BLaER1 (cell line): ENCODE measurements around the gene MMS19.

ENCODE experiments used
- H3K27ac ChIP-seq: shearing (Covaris generic); formaldehyde crosslinking; 2 replicates; pipeline ENCODE4 v1.8.1; 2022
- H3K27me3 ChIP-seq: shearing (Covaris generic); formaldehyde crosslinking; 2 replicates; pipeline ENCODE4 v1.8.1; 2022
- H3K36me3 ChIP-seq: shearing (Covaris generic); formaldehyde crosslinking; 2 replicates; pipeline ENCODE4 v1.8.1; 2022
- H3K4me1 ChIP-seq: shearing (Covaris generic); formaldehyde crosslinking; 2 replicates; pipeline ENCODE4 v1.8.1; 2022
- H3K4me2 ChIP-seq: shearing (Covaris generic); formaldehyde crosslinking; 2 replicates; pipeline ENCODE4 v1.8.1; 2022
- H3K4me3 ChIP-seq: shearing (Covaris generic); formaldehyde crosslinking; 2 replicates; pipeline ENCODE4 v1.8.1; 2022
- H3K9ac ChIP-seq: shearing (Covaris generic); formaldehyde crosslinking; 2 replicates; pipeline ENCODE4 v1.8.1; 2022
- H3K9me3 ChIP-seq: shearing (Covaris generic); formaldehyde crosslinking; 2 replicates; pipeline ENCODE4 v1.8.1; 2022
- H4K20me1 ChIP-seq: shearing (Covaris generic); formaldehyde crosslinking; 2 replicates; pipeline ENCODE4 v1.8.1; 2022
- Cebpa-rat ChIP-seq: shearing (Covaris generic); IDR thresholded peaks from 2 replicates; pipeline ENCODE4 v1.8.1; 2022

The MMS19 gene, protein sequence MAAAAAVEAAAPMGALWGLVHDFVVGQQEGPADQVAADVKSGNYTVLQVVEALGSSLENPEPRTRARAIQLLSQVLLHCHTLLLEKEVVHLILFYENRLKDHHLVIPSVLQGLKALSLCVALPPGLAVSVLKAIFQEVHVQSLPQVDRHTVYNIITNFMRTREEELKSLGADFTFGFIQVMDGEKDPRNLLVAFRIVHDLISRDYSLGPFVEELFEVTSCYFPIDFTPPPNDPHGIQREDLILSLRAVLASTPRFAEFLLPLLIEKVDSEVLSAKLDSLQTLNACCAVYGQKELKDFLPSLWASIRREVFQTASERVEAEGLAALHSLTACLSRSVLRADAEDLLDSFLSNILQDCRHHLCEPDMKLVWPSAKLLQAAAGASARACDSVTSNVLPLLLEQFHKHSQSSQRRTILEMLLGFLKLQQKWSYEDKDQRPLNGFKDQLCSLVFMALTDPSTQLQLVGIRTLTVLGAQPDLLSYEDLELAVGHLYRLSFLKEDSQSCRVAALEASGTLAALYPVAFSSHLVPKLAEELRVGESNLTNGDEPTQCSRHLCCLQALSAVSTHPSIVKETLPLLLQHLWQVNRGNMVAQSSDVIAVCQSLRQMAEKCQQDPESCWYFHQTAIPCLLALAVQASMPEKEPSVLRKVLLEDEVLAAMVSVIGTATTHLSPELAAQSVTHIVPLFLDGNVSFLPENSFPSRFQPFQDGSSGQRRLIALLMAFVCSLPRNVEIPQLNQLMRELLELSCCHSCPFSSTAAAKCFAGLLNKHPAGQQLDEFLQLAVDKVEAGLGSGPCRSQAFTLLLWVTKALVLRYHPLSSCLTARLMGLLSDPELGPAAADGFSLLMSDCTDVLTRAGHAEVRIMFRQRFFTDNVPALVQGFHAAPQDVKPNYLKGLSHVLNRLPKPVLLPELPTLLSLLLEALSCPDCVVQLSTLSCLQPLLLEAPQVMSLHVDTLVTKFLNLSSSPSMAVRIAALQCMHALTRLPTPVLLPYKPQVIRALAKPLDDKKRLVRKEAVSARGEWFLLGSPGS

DNA sequence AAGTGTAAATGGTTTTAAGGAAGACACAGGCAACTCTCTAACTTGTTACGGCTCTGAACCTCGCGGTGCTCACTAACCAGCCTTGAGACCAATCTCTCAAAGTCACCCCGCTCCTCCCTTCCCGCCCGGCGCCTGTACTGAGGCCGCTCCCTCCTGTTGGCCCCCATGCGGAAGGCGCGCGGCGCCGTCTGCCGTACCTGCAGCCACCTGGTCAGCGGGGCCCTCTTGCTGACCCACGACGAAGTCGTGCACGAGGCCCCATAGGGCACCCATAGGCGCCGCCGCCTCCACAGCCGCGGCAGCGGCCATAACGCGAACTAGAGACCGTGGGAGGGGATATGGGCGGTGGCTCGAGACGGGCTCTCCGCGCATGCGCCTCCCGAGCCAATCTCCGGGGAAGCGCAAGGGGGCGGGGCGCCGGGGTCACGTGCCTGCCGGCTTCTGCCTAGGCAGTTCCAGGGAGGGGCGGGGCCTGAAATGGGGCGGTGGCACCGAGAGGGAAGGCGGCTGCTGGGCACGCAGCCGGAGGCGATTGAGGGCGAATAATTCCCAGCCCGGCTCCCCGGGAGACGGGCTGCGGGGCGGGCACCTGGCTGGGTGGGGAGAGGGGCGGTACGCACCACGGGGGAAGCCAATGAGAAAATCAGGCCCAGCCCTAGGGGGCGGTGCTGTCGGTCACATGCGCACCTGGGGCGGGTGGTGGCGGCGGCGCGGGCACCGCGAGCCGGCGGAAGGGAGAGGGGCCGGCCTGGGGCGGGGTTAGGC is at the start of gene MMS19:
Gene MMS19 (minus strand): TSS at position 347 of the 765 bp plus-strand sequence. CDS start 38 bp downstream, at position 309.
- H3K4me3 ChIP-seq, result peak within 1 kb of the TSS; percentile 85
- peaks cover 70% of the 10 kb centered on the region for H4K20me1 ChIP-seq
- H3K27me3 ChIP-seq, result peaks cover 37% of the 10 kb centered on the region
- H3K4me1 ChIP-seq, result peaks cover 52% of the 10 kb centered on the region
- H3K4me2 ChIP-seq, result peak within 1 kb of the TSS; percentile 98
- TF ChIP-seq Cebpa-rat, result no peak
- peak within 1 kb of the TSS; percentile 87 for H3K9ac ChIP-seq
- peaks cover 18% of the 10 kb centered on the region for H3K36me3 ChIP-seq
- H3K9me3 ChIP-seq, result no peaks in the 10 kb centered on the region
- H3K27ac ChIP-seq, result peak within 1 kb of the TSS; percentile 89

DNA sequence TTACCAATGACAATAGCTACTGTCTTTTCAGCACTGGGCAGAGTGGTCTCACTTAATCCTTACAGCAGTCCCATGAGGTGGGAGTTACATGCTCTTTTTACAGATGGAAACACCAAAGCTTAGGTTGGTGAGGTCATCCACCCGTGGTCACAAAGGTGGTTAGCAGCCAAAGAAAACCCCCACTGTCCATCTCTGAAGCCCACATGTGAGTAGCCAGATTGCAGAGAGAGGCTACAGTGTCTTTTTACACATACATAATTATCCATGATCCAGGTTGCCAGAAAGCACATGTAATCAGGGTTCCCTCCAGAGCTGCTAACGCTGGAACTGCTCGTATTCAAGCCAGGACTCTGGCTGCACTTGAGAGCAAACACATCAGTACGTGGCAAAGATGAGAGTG is 49.7 kb upstream of the MMS19 start:
- Histone ChIP-seq H3K9ac (no peak overlapping the region), H3K4me1 (peaks cover 16% of the 10 kb centered on the region), H3K4me2 (no peak overlapping the region), H3K9me3 (no peaks in the 10 kb centered on the region), H3K27ac (no peak overlapping the region), H3K27me3 (no peaks in the 10 kb centered on the region), H4K20me1 (no peaks in the 10 kb centered on the region), H3K36me3 (no peaks in the 10 kb centered on the region), H3K4me3 (no peak overlapping the region)
- TF ChIP-seq Cebpa-rat, result no peak

DNA sequence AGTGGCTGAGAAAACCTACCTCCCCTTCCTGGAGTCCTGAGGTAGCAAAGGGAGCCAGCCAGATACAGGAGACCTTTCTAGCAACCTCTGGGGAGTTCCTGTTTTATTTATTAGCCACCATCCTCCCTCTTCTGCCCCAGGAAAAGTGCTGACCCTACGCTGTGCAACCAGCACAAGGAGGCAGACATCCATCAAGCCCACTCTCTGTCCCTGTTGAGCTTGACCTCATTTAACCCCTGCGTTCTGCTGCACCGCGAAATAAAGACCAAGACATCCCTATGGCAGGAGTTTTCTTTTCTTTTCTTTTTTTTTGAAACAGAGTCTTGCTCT is 49.0 kb upstream of the MMS19 start:
- Histone ChIP-seq H3K4me1 (peaks cover 23% of the 10 kb centered on the region), H4K20me1 (no peaks in the 10 kb centered on the region), H3K27ac (no peak overlapping the region), H3K36me3 (no peaks in the 10 kb centered on the region), H3K27me3 (no peaks in the 10 kb centered on the region), H3K9ac (no peak overlapping the region), H3K4me3 (no peak overlapping the region), H3K4me2 (no peak overlapping the region), H3K9me3 (no peaks in the 10 kb centered on the region)
- TF ChIP-seq Cebpa-rat, result no peak

DNA sequence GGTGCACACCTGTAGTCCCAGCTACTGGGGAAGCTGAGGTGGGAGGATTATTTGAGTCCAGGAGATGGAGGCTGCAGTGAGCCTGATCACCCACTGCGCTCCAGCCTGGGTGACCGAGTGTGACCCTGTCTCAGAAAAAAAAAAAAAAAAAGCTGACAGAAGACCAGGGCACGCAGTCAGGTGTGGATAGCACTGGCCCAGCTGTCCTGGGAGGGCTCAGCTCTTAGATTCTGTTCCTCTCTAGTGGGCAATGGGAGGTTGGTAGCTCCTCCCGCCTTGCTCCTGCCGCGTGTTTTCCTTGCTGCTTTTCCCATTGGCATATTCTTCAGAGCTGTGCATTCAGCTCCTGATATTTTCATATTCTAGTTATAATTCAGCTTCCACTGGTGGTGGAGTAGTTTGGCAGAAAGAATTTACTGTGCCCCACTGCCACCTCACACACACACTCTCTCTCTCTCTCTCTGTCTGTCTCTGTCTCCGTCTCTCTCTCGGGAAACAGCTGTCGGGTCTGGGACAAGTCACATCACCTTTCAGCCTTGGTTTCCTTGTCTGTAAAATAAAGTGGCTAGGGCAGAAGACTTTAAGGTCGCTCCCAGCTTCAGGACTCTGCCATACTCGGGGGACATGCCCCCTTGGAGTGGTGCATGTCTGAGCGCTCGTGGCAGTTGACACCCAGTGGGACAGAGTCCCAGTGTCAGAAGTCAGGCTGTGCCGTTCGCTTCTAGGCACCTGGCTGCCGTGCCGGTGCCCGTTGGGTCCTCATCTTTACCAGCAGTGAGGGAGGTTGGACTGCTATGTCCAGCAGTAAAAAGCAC is 48.4 kb upstream of the MMS19 start:
- Histone ChIP-seq H3K27me3 (no peaks in the 10 kb centered on the region), H3K36me3 (no peaks in the 10 kb centered on the region), H3K9me3 (no peaks in the 10 kb centered on the region), H3K4me2 (no peak overlapping the region), H4K20me1 (no peaks in the 10 kb centered on the region), H3K27ac (no peak overlapping the region), H3K4me1 (peaks cover 28% of the 10 kb centered on the region), H3K9ac (no peak overlapping the region), H3K4me3 (no peak overlapping the region)
- no peak for TF ChIP-seq Cebpa-rat

DNA sequence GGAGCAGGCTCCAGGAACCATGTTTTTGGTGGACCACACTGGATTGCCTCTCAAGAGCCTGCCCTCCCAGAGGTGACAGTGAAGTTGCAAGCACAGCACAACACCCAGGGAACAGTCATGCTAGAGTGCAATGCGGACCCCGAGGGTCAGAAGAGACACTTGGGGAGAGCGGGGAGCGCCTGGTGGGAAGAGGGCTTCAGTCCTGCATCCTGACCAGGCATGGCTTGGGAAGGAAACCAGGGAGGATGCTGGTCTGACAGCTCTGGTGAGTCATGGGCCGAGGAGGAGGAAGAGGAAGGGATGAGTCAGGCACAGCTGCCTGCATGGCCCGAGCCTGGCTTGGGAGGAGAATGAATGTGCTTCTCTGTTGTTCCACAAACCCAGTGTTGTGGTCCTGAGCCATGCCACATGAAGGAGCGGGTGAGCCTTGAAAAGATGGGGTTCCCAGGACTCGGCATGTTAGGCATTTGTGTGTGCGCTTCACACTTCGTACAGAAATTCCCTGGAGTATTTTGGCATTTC is 44.9 kb upstream of the MMS19 start:
- H3K9ac ChIP-seq, result 0 out of 2 replicates have a peak overlapping the region, but pooled peaks have one; percentile 34
- no peaks in the 10 kb centered on the region for H3K36me3 ChIP-seq
- no peaks in the 10 kb centered on the region for H3K27me3 ChIP-seq
- H3K27ac ChIP-seq, result peak overlapping the region; percentile 35; the same call in 1 of the 2 replicates
- TF ChIP-seq Cebpa-rat, result no peak
- H4K20me1 ChIP-seq, result no peaks in the 10 kb centered on the region
- H3K4me2 ChIP-seq, result peak overlapping the region; percentile 58
- H3K4me3 ChIP-seq, result no peak overlapping the region
- no peaks in the 10 kb centered on the region for H3K9me3 ChIP-seq
- peaks cover 28% of the 10 kb centered on the region for H3K4me1 ChIP-seq

DNA sequence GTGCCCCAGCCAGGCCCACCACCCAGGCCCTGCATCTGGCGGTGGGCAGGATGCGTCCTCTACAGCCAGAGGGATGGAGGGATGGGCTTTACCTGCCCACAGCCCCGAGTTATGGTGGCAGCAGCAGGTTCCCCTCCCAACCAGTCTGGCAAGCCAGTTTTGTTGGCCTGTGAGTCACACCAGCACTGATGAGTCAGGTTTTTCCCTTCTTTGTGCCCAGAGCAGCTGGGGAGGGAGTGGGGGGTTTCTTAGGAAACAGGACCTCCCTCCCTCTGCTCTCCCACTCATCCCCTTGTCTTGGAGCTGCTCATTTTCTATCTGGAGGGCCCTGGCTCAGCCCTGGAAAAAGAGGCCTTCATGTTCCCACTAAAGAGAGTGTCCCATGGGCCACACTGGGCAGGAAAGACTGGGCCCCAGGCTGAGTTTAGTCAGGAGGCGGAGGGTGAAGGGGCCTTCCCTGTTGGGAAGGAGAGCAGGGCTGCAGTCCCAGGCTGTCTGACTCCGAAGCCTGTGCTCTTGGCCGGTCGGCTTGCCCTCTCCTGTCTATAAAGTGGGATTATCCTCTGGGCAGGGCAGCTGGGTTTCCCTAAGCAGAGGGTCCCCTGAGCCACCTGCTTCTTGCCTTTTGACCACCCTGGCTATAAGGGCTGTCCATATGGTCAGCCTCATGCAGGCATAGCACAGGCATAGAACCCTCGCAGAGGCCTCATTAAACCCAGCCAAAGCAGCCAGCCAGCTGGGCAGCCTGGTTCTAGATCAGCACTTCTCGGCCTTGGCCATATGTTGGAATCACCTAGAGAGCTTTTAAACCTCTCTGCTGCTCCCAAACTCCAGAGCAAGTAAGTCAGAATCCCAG is 44.2 kb upstream of the MMS19 start:
- Histone ChIP-seq H3K4me3 (no peak overlapping the region), H3K27ac (peak overlapping the region; percentile 35; the same call in 1 of the 2 replicates), H3K36me3 (no peaks in the 10 kb centered on the region), H3K9ac (0 out of 2 replicates have a peak overlapping the region, but pooled peaks have one; percentile 34), H4K20me1 (no peaks in the 10 kb centered on the region), H3K27me3 (no peaks in the 10 kb centered on the region), H3K4me2 (peak overlapping the region; percentile 58), H3K9me3 (no peaks in the 10 kb centered on the region), H3K4me1 (peaks cover 27% of the 10 kb centered on the region)
- no peak for TF ChIP-seq Cebpa-rat

DNA sequence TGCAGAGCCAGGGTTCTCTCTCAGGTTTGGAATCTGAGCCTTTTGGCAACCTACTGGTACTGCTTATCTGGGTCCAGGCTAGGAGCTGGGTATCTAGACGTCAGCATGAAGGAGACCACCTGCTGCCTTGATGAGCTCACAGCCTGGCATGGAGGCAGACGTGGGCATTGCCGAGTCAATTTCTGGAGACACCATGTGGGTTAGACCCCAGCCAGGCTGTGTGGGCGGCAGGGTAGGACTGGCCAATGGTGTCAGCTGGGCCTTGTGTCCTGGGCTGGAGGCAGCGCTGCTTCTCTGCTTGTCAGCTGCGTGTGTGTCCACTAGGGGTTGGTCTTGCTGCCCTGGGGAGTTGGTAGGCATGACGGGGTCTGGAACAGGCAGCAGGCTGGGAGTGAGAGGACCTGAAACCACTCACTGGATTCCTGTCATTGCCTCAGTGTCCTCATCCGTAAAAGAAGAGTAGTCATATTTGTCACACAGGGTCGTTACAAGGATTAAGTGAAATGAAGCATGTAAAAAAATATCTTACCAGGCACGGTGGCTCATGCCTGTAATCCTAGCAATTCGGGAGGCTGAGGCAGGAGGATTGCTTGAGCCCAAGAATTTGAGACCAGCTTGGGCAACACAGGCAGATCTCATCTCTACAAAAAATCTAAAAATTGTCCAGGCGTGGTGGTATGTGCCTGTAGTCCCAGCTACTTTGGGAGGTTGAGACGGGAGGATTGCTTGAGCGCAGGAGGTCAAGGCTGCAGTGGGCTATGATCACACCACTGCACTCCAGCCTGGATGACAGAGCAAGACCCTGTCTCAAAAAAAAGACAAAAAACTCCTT is 42.7 kb upstream of the MMS19 start:
- H3K4me3 ChIP-seq, result no peak overlapping the region
- H3K4me2 ChIP-seq, result no peak overlapping the region
- no peak for TF ChIP-seq Cebpa-rat
- H3K9me3 ChIP-seq, result no peaks in the 10 kb centered on the region
- no peaks in the 10 kb centered on the region for H3K27me3 ChIP-seq
- no peaks in the 10 kb centered on the region for H3K36me3 ChIP-seq
- H3K4me1 ChIP-seq, result peaks cover 22% of the 10 kb centered on the region
- H4K20me1 ChIP-seq, result no peaks in the 10 kb centered on the region
- no peak overlapping the region for H3K9ac ChIP-seq
- H3K27ac ChIP-seq, result no peak overlapping the region
